ENCODE results near the gene DAPK1. TPM values are rescaled to one million over a fixed set of nuclear protein-coding genes. Genes with fewer than 3 reads are reported as not detected.

Gene DAPK1
- polyA plus RNA-seq, 2 of the 4 experiments (the other 2 are of a cell fraction), result 55.2 to 67.2 TPM

- Histone ChIP-seq H3K4me1 (peaks cover 24% of the 10 kb centered on the region), H3K4me2 (no peak overlapping the region), H3K4me3 (no peak overlapping the region), H3K27ac (no peak overlapping the region), H3K9me3 (no peaks in the 10 kb centered on the region)
- CTCF ChIA-PET, result no interaction called here
- FAIRE-seq, result no peak
- ATAC-seq, result no peak
- no peak for DNase-seq (ENCODE audit: low read depth in 1 of 2, low spot score in 1 of 2)
- 95% methylated on average over 2 of the region's 2 CpGs for WGBS (ENCODE audit: missing lambda C conversion rate)
- POLR2A ChIA-PET, result no interaction called here
- TF ChIP-seq USF2 (IDR thresholded peaks at IDR 0.05) (no peak), ATOH8 (CRISPR knock-in tag; IDR thresholded peaks at IDR 0.05; ENCODE audit: low read depth) (no peak), BCL3 (IDR thresholded peaks at IDR 0.05) (no peak), REST (IDR thresholded peaks at IDR 0.05) (no peak), NR3C1 (IDR thresholded peaks at IDR 0.05) (no peak), PBX3 (IDR thresholded peaks at IDR 0.05) (no peak), ELK1 (IDR thresholded peaks at IDR 0.05; ENCODE audit: low read depth, low read length) (no peak), HES2 (IDR thresholded peaks at IDR 0.05) (no peak), POLR2AphosphoS2 (conservative IDR thresholded peaks at IDR 0.05; ENCODE audit: low read length) (no peak), RCOR1 (IDR thresholded peaks at IDR 0.05; ENCODE audit: low read depth, low read length) (no peak), HOXB5 (CRISPR knock-in tag; IDR thresholded peaks at IDR 0.05) (no peak), EHF (CRISPR knock-in tag; IDR thresholded peaks at IDR 0.05) (no peak), GATA3 (IDR thresholded peaks at IDR 0.05; ENCODE audit: borderline replicate concordance) (no peak)
Measured at GRCh38 chr9:87534957-87535356, 37.3 kb downstream of the DAPK1 start.

GRCh38 chr9:87535817-87536539 lies 38.3 kb downstream of the DAPK1 start:
- H3K9me3 ChIP-seq, result no peaks in the 10 kb centered on the region
- peaks cover 23% of the 10 kb centered on the region for H3K4me1 ChIP-seq
- CTCF ChIA-PET, result interaction anchor here (0.8 to 1.6 kb wide), 3 partner anchors 20 to 142 kb away, joined by 3 read pairs; no protein-coding TSS in a partner anchor
- ATAC-seq (no peak), DNase-seq (ENCODE audit: low read depth in 1 of 2, low spot score in 1 of 2) (no peak), FAIRE-seq (no peak)
- WGBS (ENCODE audit: missing lambda C conversion rate), result 94% methylated on average over 8 of the region's 8 CpGs
- 0 out of 6 replicates have a peak overlapping the region, but pooled peaks of 1 of the 2 experiments have one; percentile 18 for H3K27ac ChIP-seq
- POLR2A ChIA-PET, result no interaction called here
- no peak overlapping the region for H3K4me2 ChIP-seq
- TF ChIP-seq RARB (CRISPR knock-in tag; IDR thresholded peaks at IDR 0.05) (no peak), FOSL2 (IDR thresholded peaks at IDR 0.05) (no peak), FOSL2 (CRISPR knock-in tag; IDR thresholded peaks at IDR 0.05) (no peak), CHD4 (IDR thresholded peaks at IDR 0.05; ENCODE audit: borderline replicate concordance) (no peak), HOXB13 (CRISPR knock-in tag; IDR thresholded peaks at IDR 0.05; ENCODE audit: low read depth) (no peak), BHLHE40 (IDR thresholded peaks at IDR 0.05; ENCODE audit: low read depth, low read length) (no peak), ZSCAN20 (CRISPR knock-in tag; IDR thresholded peaks at IDR 0.05) (no peak), FOXS1 (CRISPR knock-in tag; IDR thresholded peaks at IDR 0.05) (no peak)
- H3K4me3 ChIP-seq, result no peak overlapping the region

All from A549 (cell line).